GM13977 (cell line): Measurements from ENCODE around the gene PALM2AKAP2.

Source experiments
- DNase-seq: peaks from one replicate; pipeline ENCODE4 v3.0.0; 2012; ENCODE audit warnings: low spot score
- in situ Hi-C: fragments of 300-500 bp; cut with MboI; formaldehyde crosslinking; loops from one replicate; pipeline ENCODE4 v1.12.0; 2022; ENCODE audit warnings: low sequenced_read_pairs, low pct_unique_long_range_greater_than_20kb, mixed read lengths, inconsistent platforms; ENCODE audit not compliant: unreplicated experiment
- TF ChIP-seq, protein P1 (sequence below): IDR thresholded peaks from 2 replicates; pipeline ENCODE4 v1.5.1; 2012; ENCODE audit warnings: mild to moderate bottlenecking, control low read depth; ENCODE audit not compliant: insufficient read depth; ENCODE audit errors: extremely low read depth, missing control alignments

Gene PALM2AKAP2

GRCh38 chr9:109826559-109826958 is 46.6 kb downstream of the PALM2AKAP2 start:
- TF ChIP-seq, protein P1, sequence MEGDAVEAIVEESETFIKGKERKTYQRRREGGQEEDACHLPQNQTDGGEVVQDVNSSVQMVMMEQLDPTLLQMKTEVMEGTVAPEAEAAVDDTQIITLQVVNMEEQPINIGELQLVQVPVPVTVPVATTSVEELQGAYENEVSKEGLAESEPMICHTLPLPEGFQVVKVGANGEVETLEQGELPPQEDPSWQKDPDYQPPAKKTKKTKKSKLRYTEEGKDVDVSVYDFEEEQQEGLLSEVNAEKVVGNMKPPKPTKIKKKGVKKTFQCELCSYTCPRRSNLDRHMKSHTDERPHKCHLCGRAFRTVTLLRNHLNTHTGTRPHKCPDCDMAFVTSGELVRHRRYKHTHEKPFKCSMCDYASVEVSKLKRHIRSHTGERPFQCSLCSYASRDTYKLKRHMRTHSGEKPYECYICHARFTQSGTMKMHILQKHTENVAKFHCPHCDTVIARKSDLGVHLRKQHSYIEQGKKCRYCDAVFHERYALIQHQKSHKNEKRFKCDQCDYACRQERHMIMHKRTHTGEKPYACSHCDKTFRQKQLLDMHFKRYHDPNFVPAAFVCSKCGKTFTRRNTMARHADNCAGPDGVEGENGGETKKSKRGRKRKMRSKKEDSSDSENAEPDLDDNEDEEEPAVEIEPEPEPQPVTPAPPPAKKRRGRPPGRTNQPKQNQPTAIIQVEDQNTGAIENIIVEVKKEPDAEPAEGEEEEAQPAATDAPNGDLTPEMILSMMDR, result no peak
- DNase-seq, result no peak
- in situ Hi-C loops, result no loop called here

- in situ Hi-C loops, result no loop called here
- TF ChIP-seq, protein P1, result no peak
- DNase-seq, result no peak
Observed at GRCh38 chr9:109828254-109828653, 48.3 kb downstream of the PALM2AKAP2 start.
